ENCODE measurements around the gene UNC5B. TPM values are rescaled to one million over a fixed set of nuclear protein-coding genes. Genes with fewer than 3 reads are reported as not detected.

UNC5B gene
- polyA plus RNA-seq, 1 experiment = 8.1 TPM

DNA sequence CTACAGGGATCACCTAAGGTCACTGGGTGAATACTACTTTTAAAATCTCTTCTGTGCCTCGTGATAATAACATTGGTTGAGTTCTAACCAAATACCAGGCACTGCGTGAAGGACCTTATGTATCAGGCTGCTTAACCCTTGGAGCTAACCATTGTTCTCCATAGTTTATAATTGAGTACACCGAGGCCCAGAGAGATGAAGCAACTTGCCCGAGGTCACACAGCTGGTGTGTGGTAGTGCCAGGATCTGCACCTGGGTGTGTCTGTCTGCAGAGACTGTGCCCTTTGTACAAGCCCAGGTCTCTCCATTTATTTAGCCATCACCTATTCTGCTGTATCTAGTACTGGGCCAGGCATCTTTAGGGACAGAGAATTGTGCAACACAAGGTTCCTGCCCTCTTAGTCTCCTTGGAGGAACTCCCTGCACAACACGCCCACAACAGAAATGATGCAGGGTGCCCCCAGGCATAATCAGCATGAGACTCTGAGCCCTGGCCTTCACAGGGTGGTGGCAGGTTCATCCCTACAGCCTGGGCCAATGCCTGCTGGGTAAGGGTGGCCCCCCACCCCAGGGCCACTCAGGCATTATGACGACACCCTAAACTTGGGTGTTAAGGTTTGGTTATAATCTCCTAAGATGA, 31.5 kb downstream of the UNC5B start:
- DNase-seq (ENCODE audit: low read depth, low spot score) = no peak
- ChIA-PET CTCF (interaction anchor here (0.8 to 1.0 kb wide), 2 partner anchors 24 to 26 kb away, joined by 3 to 4 read pairs; no protein-coding TSS in a partner anchor), POLR2A (interaction anchor here (0.8 to 2.2 kb wide), 7 partner anchors 12 to 27 kb away, joined by 4 to 15 read pairs (median 5); no protein-coding TSS in a partner anchor)
- H3K9me3 ChIP-seq (ENCODE audit: control insufficient read depth, insufficient read depth, low read length) = no peaks in the 10 kb centered on the region; the same call in 1 of the 2 replicates
- H3K4me3 ChIP-seq (ENCODE audit: low read depth, low read length) = peak overlapping the region; percentile 55
- TF ChIP-seq, protein P1, sequence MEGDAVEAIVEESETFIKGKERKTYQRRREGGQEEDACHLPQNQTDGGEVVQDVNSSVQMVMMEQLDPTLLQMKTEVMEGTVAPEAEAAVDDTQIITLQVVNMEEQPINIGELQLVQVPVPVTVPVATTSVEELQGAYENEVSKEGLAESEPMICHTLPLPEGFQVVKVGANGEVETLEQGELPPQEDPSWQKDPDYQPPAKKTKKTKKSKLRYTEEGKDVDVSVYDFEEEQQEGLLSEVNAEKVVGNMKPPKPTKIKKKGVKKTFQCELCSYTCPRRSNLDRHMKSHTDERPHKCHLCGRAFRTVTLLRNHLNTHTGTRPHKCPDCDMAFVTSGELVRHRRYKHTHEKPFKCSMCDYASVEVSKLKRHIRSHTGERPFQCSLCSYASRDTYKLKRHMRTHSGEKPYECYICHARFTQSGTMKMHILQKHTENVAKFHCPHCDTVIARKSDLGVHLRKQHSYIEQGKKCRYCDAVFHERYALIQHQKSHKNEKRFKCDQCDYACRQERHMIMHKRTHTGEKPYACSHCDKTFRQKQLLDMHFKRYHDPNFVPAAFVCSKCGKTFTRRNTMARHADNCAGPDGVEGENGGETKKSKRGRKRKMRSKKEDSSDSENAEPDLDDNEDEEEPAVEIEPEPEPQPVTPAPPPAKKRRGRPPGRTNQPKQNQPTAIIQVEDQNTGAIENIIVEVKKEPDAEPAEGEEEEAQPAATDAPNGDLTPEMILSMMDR (IDR thresholded peaks at IDR 0.05; ENCODE audit: low read depth, low read length) = no peak
- no peaks in the 10 kb centered on the region for H3K27me3 ChIP-seq (ENCODE audit: control insufficient read depth, insufficient read depth, low read length)
- H3K27ac ChIP-seq (ENCODE audit: low read depth, low read length) = peak overlapping the region; percentile 96

DNA sequence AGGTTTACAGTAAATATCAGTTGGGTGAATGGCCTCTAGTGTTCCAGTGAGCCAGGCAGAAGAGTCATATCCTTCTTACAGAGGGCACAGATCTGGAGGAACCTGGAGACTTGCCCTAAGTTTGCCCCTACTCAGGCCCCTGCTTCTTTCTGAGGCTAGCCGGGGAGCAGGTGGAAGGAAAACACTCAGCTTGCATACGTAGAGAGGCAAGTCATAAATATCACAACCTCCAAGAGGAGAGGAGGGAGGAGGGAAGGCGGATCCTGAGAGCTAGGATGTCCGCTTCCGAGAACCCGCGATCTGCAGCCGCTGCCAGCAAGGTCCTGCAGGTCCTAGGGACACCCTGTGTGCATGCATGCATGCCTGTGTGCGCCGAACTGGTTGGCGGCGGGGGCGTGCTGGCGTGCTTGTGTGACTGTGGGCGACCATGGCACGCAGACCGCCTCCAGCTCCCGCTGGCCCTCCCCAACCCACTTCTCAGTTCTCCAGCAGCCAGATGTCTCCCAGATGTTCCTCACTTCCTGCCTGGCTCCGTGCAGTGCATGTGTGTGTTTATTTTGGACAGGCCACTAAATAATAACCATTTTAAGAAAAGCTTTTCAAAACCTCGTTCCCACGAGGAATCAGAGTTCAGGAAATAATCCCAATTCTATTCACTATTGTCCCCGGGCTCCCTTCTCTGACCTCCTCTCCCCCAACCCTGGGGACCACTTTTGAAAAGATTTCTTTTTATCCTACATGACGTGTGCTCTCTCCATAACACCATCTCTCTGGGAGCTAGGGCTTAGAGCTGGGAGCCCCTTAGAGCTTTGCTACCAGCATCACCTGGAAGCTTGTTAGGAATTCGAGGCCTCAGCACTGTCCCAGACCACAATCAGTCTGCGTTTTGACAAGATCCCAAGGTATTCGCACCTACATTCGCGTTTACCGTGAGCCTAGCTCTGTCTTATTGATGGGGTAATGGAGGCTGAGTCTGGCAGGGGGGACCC, 32.4 kb downstream of the UNC5B start:
- peak overlapping the region; percentile 55 for H3K4me3 ChIP-seq (ENCODE audit: low read depth, low read length)
- POLR2A ChIA-PET = interaction anchor here (0.8 to 2.2 kb wide), 9 partner anchors 11 to 32 kb away, joined by 4 to 15 read pairs (median 5); partner anchors contain the start of gene UNC5B
- H3K9me3 ChIP-seq (ENCODE audit: control insufficient read depth, insufficient read depth, low read length) = no peaks in the 10 kb centered on the region; the same call in 1 of the 2 replicates
- TF ChIP-seq, protein P1 (IDR thresholded peaks at IDR 0.05; ENCODE audit: low read depth, low read length) = no peak
- H3K27ac ChIP-seq (ENCODE audit: low read depth, low read length) = peak overlapping the region; percentile 96
- no peaks in the 10 kb centered on the region for H3K27me3 ChIP-seq (ENCODE audit: control insufficient read depth, insufficient read depth, low read length)
- CTCF ChIA-PET = interaction anchor here (1.0 to 3.1 kb wide), 5 partner anchors 22 to 40 kb away, joined by 3 to 20 read pairs (median 4); no protein-coding TSS in a partner anchor
- peak; percentile 84 for DNase-seq (ENCODE audit: low read depth, low spot score)

DNA sequence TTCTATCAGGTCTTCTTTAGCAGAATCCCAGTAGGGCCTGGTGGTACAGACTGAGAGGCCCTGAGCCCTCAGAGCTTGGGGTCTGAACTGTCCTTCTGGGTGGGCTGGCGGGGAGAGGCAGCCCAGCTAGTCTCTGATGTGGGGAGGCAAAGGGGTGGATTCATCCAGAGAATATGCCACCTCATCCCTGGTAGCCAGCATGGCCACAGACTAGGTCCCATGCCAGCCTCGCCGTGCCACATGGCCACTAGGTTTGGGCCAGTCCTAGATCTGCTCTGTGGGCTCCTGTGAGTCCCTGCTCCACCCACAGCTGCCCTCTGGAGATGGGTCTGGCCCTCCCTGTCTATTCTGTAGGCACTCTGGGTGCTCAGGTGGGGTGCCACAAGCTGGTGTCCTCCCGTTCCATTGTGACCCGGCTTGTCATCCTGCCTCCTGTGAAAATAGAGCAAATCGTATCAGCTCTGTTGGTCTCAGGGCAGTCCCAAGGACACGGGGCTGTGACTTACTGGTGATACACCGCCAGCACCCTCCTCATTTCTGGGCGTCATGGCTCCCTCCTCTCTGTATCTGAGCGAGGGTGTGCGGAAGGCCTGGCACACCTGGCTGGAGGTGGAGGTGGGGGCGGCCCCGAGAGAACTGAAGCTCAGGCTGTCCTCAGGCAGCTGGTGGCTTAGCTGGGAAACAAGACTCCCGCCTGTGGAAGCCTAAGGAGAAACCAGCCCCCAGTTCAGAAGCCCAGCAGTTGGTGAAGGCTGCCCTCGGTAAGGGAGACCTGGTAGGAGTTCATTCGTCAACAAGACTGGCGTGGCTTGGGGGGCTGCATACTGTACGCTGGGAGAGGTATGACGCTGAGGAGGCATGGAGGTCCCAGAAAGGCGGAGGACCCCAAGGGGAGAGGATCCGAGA, 33.3 kb downstream of the UNC5B start:
- Histone ChIP-seq H3K9me3 (ENCODE audit: control insufficient read depth, insufficient read depth, low read length) (no peaks in the 10 kb centered on the region), H3K27ac (ENCODE audit: low read depth, low read length) (peak overlapping the region; percentile 96), H3K27me3 (ENCODE audit: control insufficient read depth, insufficient read depth, low read length) (no peaks in the 10 kb centered on the region), H3K4me3 (ENCODE audit: low read depth, low read length) (no peak overlapping the region)
- TF ChIP-seq, protein P1 (IDR thresholded peaks at IDR 0.05; ENCODE audit: low read depth, low read length) = no peak
- no peak for DNase-seq (ENCODE audit: low read depth, low spot score)
- CTCF ChIA-PET = interaction anchor here (1.0 to 3.1 kb wide), 4 partner anchors 21 to 39 kb away, joined by 3 to 20 read pairs (median 5); no protein-coding TSS in a partner anchor
- POLR2A ChIA-PET = interaction anchor here (0.8 to 2.2 kb wide), 7 partner anchors 10 to 33 kb away, joined by 4 to 15 read pairs (median 6); partner anchors contain the start of gene UNC5B

DNA sequence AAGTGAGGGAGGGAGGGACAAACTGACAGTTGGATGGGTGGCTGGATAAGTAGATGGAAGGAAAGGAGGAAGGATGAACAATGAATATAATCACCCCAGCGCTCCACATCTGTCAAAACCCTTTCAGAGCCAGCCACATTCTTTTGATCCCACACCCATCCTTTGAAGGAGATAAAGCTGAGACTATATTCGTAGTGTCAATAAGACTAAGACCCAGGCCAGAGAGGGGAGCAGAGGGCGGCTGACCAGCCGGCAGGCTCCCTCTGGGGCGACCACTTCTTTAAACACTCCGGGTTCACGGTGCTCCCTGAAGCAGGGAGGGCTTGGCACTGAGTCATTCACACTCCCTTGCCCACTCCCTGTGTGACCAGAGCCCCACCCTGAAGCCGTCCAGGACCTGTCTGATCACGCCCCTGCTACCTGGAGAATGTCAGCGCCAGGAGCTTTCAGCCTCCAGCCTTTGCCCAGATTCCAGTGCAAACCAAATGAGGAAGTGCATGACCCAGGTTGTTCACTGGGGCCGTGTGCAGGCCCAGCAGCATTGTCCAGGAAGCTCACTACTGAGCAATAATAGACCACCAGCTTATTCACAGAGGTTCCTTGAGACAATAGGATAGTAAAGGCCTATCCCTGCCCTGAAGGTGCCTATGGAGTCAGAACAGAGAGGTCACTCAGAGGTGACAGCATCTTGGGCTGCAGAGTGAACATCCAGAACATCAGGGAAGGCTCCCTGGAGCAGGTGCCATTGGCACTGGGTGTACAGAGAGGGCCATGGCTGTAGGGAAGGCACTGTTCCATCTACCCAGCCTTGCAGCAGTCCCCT, 34.4 kb downstream of the UNC5B start:
- ChIA-PET CTCF (interaction anchor here (1.1 to 3.1 kb wide), 2 partner anchors 24 to 38 kb away, joined by 4 to 20 read pairs; no protein-coding TSS in a partner anchor), POLR2A (no interaction called here)
- TF ChIP-seq, protein P1 (IDR thresholded peaks at IDR 0.05; ENCODE audit: low read depth, low read length) = no peak
- H3K9me3 ChIP-seq (ENCODE audit: control insufficient read depth, insufficient read depth, low read length) = no peaks in the 10 kb centered on the region
- H3K27me3 ChIP-seq (ENCODE audit: control insufficient read depth, insufficient read depth, low read length) = no peaks in the 10 kb centered on the region
- no peak overlapping the region for H3K27ac ChIP-seq (ENCODE audit: low read depth, low read length)
- H3K4me3 ChIP-seq (ENCODE audit: low read depth, low read length) = no peak overlapping the region
- no peak for DNase-seq (ENCODE audit: low read depth, low spot score)
